Activated T-helper 1 cell treated with Interleukin-2 at 50 U/mL for 16 hours (primary cell): ENCODE measurements around the gene STAB1.

Source experiments
- DNase-seq: peaks from one replicate; pipeline ENCODE4 v3.0.0-alpha.2; 2020; ENCODE audit warnings: low read depth

STAB1 gene

GRCh38 chr3:52509753-52510328 lies 14.7 kb downstream of the STAB1 start:
- DNase-seq = no peak

DNA sequence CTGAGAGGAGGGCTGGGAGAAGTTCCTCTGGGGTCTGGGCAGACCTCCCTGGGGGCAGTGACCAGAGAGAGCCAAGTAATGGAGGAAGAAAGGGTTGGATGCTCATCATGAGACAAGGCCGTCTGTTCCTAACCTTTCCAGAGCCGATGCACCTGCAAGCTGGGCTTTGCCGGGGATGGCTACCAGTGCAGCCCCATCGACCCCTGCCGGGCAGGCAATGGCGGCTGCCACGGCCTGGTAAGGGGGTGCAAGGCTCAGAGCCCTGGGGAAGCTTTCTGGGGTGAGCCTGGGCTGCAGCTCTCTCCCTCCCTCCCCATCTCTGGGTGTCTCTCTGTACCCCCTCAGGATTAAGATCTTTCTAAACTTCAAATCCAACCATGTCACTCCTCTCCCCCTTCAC lies 16.4 kb downstream of the STAB1 start:
- no peak for DNase-seq

DNA sequence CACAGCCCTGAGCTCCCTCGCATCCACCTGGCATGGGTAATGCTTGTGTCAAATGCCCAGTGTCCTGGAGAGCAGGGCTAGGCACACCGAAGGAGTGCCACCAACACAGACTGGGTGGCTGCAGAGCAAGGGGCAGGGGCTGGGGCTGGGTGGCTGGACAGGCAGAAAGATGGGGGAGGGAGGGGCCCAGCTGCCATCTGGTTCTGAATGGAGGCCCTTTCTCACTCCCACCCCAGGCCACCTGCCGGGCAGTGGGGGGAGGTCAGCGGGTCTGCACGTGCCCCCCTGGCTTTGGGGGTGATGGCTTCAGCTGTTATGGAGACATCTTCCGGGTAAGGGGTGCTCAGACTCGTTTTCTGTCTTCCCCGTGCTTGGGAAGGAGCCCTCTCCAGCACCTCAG lies 17.0 kb downstream of the STAB1 start:
- no peak for DNase-seq

DNA sequence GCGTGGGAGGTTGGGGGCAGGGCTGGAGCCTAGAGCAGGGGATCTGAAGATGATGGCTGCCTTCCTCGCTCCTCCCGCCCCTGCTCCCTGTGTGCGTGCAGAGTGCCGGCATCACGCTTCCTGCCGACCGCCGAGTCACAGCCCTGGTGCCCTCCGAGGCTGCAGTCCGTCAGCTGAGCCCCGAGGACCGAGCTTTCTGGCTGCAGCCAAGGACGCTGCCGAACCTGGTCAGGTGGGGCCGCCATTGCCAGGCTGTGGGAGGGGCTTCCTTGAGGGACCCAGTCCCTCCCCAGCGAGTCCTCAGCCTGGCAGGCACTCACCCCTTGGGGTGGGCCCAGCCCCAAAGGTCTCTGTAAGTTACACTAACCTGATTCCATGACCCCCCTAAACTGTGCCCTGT lies 17.6 kb downstream of the STAB1 start:
- no peak for DNase-seq

DNA sequence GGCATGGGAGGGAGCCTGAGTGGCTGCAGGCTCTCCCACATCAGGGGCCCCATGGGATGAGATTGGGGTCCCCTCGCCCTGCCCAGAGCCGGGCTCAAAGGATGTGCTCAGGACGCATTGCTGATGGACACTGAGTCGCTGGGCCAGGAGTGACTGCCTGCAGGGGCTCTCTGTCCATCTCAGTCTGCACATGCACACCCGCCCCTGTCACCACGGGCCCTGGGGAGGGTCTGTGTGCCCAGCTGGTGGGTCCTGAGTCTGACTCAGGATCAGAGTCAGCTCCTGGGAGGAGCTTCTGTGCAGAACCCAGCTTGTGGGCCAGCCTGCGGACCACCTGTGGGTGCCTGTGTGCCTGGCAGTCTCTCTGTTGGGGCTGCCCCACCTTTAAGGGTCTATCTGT lies 18.1 kb downstream of the STAB1 start:
- no peak for DNase-seq

GRCh38 chr3:52514576-52514975 lies 19.4 kb downstream of the STAB1 start:
- no peak for DNase-seq

GRCh38 chr3:52515192-52515591 lies 20.1 kb downstream of the STAB1 start:
- DNase-seq = no peak

DNA sequence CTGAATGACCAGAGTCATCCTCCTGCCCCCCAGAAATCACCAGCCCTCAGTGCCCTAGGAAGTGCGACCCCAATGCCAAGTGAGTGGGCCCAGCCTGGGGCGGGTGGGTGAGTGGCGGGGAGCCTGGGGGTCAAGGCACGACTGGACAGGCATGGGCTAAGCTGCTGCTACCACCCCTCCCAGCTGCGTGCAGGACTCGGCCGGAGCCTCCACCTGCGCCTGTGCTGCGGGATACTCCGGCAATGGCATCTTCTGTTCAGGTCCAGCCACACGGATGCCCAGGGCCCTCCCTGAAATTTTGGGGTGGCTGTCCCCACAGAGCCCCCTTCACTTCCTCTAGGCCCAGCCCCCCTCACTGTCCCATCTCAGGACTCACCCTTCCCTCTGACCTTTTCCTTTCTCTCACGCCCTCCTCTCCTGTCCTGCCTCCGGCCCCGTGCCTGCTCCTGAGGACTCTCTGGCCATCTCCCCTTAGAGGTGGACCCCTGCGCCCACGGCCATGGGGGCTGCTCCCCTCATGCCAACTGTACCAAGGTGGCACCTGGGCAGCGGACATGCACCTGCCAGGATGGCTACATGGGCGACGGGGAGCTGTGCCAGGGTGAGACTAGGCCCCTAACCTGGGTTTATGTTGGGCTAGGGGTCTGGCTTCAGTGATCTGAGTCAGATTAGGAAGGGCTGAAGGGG lies 21.5 kb downstream of the STAB1 start:
- no peak for DNase-seq

DNA sequence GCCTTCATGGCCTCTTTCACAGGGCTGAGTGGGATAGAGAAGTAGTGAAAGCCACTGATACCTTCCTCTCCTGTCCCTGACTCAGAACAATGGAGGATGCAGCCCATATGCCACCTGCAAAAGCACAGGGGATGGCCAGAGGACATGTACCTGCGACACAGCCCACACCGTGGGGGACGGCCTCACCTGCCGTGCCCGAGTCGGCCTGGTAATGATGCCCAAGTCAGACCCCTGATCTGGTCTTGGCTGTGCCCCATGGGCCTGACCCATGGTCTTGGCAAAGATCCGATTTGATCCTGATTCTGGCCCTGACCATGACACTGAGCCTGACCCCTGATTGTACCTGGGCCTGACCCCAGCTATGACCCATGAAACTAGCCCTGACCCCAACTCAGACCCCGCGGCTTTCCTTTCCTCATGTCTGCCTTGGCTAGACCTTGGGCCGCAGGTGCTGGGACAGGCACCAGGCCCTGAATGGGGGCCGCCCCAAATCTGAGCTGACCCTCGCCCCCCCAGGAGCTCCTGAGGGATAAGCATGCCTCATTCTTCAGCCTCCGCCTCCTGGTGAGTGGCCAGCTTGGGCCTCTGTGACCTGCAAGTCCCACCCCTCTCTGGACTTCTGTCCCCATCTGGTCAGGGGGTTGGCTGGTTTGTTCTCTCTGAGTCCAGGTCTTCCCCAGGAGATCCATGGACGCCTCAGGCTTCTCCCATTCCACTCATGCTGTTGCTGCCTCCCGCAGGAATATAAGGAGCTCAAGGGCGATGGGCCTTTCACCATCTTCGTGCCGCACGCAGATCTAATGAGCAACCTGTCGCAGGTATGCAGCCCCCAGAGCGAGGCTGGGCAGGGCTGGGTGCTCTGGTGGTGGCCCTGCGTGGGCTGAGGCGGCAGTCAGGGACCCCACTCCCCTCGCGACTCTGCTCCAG lies 22.9 kb downstream of the STAB1 start:
- no peak for DNase-seq

GRCh38 chr3:52518723-52519444 lies 23.7 kb downstream of the STAB1 start:
- no peak for DNase-seq

DNA sequence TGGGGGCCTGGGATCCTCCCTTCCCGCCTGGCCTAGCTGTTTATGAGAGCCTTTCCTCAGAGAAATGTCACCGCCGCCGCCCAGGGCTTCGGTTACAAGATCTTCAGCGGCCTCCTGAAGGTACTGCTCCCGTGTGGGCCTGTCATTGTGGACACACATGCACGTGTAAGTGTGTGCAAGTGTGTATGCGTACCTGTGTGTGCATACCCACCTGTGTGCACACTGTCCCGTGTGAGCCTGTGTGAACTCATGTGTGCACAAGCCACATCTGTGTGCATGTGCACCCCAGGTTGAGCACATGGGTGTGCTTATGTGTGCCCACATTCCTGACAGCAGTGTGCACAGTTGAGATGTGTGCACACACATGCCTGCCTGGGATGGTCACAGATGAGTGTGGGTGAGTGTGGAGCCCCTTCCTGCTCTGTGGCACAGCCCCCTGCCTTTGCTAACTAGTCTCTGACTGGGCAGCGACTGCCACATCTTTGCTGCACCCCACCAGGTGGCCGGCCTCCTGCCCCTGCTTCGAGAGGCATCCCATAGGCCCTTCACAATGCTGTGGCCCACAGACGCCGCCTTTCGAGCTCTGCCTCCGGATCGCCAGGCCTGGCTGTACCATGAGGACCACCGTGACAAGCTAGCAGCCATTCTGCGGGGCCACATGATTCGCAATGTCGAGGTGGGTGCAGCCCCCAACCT lies 24.5 kb downstream of the STAB1 start:
- no peak for DNase-seq

DNA sequence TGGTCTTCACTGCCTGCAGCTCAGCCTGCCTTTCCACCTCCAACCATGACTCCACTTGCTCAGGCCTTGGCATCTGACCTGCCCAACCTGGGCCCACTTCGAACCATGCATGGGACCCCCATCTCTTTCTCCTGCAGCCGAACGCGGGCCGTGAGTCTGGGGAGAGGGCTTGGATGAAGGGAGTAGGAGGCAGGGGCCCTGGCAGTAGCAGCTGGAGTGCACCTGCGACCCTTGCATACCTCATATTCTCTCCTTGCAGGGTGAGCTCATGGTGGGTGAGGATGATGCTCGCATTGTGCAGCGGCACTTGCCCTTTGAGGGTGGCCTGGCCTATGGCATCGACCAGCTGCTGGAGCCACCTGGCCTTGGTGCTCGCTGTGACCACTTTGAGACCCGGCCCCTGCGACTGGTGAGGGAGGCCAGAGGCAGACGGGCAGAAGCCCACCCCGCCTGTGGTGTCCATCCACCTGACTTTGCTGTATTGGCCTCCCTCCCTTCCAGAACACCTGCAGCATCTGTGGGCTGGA lies 25.1 kb downstream of the STAB1 start:
- no peak for DNase-seq

- no peak for DNase-seq
These were observed 25.8 kb downstream of the STAB1 start for GRCh38 chr3:52520716-52521487.

GRCh38 chr3:52521488-52521824 lies 26.3 kb downstream of the STAB1 start:
- DNase-seq = no peak

DNA sequence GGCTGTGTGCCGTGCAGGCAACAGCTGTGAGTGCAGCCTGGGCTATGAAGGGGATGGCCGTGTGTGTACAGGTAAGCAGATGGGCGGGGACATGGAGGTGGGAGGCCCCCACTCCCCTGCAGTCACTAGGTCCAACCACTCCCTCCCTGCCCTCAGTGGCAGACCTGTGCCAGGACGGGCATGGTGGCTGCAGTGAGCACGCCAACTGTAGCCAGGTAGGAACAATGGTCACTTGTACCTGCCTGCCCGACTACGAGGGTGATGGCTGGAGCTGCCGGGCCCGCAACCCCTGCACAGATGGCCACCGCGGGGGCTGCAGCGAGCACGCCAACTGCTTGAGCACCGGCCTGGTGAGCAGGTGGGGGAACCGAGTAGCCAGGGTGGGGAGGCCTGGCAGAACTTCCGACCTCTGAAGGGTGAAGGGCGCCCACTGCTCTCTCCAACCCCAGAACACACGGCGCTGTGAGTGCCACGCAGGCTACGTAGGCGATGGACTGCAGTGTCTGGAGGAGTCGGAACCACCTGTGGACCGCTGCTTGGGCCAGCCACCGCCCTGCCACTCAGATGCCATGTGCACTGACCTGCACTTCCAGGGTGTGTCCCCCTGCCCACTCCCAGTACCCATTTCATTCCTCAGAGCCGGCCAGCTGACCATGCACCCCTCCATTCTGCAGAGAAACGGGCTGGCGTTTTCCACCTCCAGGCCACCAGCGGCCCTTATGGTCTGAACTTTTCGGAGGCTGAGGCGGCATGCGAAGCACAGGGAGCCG lies 26.9 kb downstream of the STAB1 start:
- DNase-seq = no peak

GRCh38 chr3:52522651-52523251 lies 27.6 kb downstream of the STAB1 start:
- DNase-seq = no peak

GRCh38 chr3:52523386-52524257 lies 28.5 kb downstream of the STAB1 start:
- no peak for DNase-seq

GRCh38 chr3:52524258-52524751 lies 29.2 kb downstream of the STAB1 start:
- no peak for DNase-seq
